ENCODE data around the gene GMDS.

DNA sequence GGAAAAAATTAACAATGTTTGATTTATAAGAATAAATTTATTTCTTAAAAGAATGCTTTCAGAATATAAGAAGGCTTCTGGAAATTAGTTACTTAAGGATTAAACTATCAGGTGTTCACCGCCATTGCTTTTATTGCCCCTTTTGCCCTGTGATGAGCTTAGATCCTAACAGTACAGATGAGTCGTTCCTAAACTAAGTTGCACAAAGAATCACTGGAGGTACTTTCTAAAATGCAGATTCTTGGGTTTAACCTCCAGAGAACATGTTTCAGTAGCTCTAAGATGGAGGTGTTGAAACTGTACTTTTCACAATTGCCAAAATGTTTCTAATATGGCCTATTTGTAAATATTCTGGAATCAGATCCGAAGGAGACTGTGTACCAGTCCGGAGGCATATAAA, 211.9 kb downstream of the GMDS start:
- no peak for TF ChIP-seq POLR2A (IDR thresholded peaks at IDR 0.05)
- TF ChIP-seq, protein P1, sequence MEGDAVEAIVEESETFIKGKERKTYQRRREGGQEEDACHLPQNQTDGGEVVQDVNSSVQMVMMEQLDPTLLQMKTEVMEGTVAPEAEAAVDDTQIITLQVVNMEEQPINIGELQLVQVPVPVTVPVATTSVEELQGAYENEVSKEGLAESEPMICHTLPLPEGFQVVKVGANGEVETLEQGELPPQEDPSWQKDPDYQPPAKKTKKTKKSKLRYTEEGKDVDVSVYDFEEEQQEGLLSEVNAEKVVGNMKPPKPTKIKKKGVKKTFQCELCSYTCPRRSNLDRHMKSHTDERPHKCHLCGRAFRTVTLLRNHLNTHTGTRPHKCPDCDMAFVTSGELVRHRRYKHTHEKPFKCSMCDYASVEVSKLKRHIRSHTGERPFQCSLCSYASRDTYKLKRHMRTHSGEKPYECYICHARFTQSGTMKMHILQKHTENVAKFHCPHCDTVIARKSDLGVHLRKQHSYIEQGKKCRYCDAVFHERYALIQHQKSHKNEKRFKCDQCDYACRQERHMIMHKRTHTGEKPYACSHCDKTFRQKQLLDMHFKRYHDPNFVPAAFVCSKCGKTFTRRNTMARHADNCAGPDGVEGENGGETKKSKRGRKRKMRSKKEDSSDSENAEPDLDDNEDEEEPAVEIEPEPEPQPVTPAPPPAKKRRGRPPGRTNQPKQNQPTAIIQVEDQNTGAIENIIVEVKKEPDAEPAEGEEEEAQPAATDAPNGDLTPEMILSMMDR (IDR thresholded peaks at IDR 0.05) = no peak

Data from heart left ventricle (tissue), 13 donors.